ENCODE results near the gene HUNK.

- TF ChIP-seq CTCF (conservative IDR thresholded peaks at IDR 0.05) (no peak), EZH2 (IDR thresholded peaks at IDR 0.05; ENCODE audit: low read depth) (no peak)
Measured at GRCh38 chr21:32034850-32035249, 162.0 kb downstream of the HUNK start.

All from PC-9 (cell line).